ENCODE results near the gene TTN.

DNA sequence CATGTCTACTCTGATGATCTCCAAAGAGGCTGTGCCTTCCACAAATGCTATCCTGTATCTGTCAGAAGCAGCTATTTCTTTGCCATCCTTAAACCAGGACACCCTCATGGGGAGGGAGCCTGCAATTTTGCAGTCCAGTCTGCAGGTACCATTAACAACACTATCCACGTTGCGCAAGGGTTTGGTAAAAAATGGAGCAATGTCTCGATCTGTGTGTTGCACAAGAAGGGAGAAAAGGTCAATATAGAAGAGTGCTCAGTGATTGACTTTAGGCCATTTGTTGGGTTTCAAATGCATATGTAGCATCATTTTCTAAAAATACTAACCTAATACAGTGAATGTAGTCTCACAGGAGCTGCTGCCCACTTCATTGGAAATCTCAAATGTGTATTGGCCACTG is 74.3 kb downstream of the TTN start:
- TF ChIP-seq CTCF (conservative IDR thresholded peaks at IDR 0.05; ENCODE audit: low read depth, low read length) (no peak), EZH2 (IDR thresholded peaks at IDR 0.05; ENCODE audit: low read length, unreplicated experiment) (no peak), EZH2phosphoT487 (IDR thresholded peaks at IDR 0.05; ENCODE audit: borderline replicate concordance, low read length) (no peak)

Data from PC-3 (cell line).